Smooth muscle cell (in vitro differentiated cells): Measurements from ENCODE around the gene RC3H2. TPM values are rescaled to one million over a fixed set of nuclear protein-coding genes. Genes with fewer than 3 reads are reported as not detected.

ENCODE experiments used
- DNase-seq: peaks from one replicate; lab custom pipeline; 2025; ENCODE audit not compliant: unreplicated experiment; lab: John Stamatoyannopoulos, UW
- H2AFZ ChIP-seq: fragments of 200-600 bp; sonication (generic); 2 replicates; pipeline ENCODE4 v1.6.0; 2016; ENCODE audit warnings: antibody characterized with exemption, low read depth, mild to moderate bottlenecking
- H3F3A ChIP-seq: fragments of 200-600 bp; sonication (generic); 2 replicates; pipeline ENCODE4 v1.6.0; 2017; ENCODE audit warnings: antibody characterized with exemption, low read depth
- H3K27ac ChIP-seq: fragments of 200-600 bp; sonication (generic); 2 replicates; pipeline ENCODE4 v1.5.1; 2016; ENCODE audit warnings: low read depth, mild to moderate bottlenecking
- H3K27me3 ChIP-seq: fragments of 200-600 bp; sonication (generic); 2 replicates; pipeline ENCODE4 v1.6.1; 2016; ENCODE audit warnings: low read depth, mild to moderate bottlenecking
- H3K36me3 ChIP-seq: fragments of 200-600 bp; sonication (generic); 2 replicates; pipeline ENCODE4 v1.5.1; 2016; ENCODE audit warnings: low read depth
- H3K4me1 ChIP-seq: fragments of 200-600 bp; sonication (generic); 2 replicates; pipeline ENCODE4 v1.5.1; 2016; ENCODE audit warnings: low read depth
- H3K4me2 ChIP-seq: fragments of 200-600 bp; sonication (generic); 2 replicates; pipeline ENCODE4 v1.6.0; 2016; ENCODE audit warnings: mild to moderate bottlenecking
- H3K4me3 ChIP-seq: fragments of 200-600 bp; sonication (generic); 2 replicates; pipeline ENCODE4 v1.5.1; 2016; ENCODE audit warnings: mild to moderate bottlenecking
- H3K79me2 ChIP-seq: fragments of 200-600 bp; sonication (generic); 2 replicates; pipeline ENCODE4 v1.6.0; 2016; ENCODE audit warnings: low read depth, mild to moderate bottlenecking
- H3K9ac ChIP-seq: fragments of 200-600 bp; sonication (generic); 2 replicates; pipeline ENCODE4 v1.6.0; 2016; ENCODE audit warnings: low read depth
- H3K9me3 ChIP-seq: fragments of 200-600 bp; sonication (generic); replicated peaks from 2 replicates; pipeline ENCODE4 v1.5.1; 2016; ENCODE audit warnings: low read depth
- H4K20me1 ChIP-seq: fragments of 200-600 bp; sonication (generic); 2 replicates; pipeline ENCODE4 v1.6.0; 2016; ENCODE audit warnings: low read depth
- CTCF ChIP-seq: fragments of 200-600 bp; sonication (generic); IDR thresholded peaks from 2 replicates; pipeline ENCODE4 v1.5.1; 2017; ENCODE audit warnings: borderline replicate concordance, mild to moderate bottlenecking, antibody characterized with exemption; ENCODE audit not compliant: insufficient read depth, poor library complexity, severe bottlenecking
- WGBS: methylation state at CpG from one replicate; pipeline ENCODE4 v1.1.7; 2016; ENCODE audit warnings: low lambda C conversion rate; 5-methylcytosine and 5-hydroxymethylcytosine counted together
- polyA plus RNA-seq: library from polyadenylated mRNA; unstranded; fragments of >200 nt; fragmentation: Nextera tagmentation; extraction: Ambion mirVana; gene quantifications from 2 replicates; pipeline ENCODE4 v1.2.1, GENCODE V29; 2016
- total RNA-seq: library from RNA; depleted of rRNA; stranded (reverse); fragments of >200 nt; gene quantifications from 2 replicates; pipeline ENCODE4 v1.2.3, GENCODE V29; 2014

RC3H2 gene
- total and polyA plus RNA-seq, 2 experiments from 2014 or later: 15.3 to 44.7 TPM

- no peak overlapping the region for H3K9ac ChIP-seq
- H3K36me3 ChIP-seq: no peaks in the 10 kb centered on the region
- no peak overlapping the region for H3K4me3 ChIP-seq
- no peak overlapping the region for H3K27ac ChIP-seq
- H3K27me3 ChIP-seq: no peaks in the 10 kb centered on the region
- no peak overlapping the region for H3K4me2 ChIP-seq
- no peak for TF ChIP-seq CTCF
- H3K4me1 ChIP-seq: peaks cover 13% of the 10 kb centered on the region
- WGBS: 88% methylated on average over 1 of the region's 1 CpG
- peaks cover 99% of the 10 kb centered on the region for H4K20me1 ChIP-seq
- no peaks in the 10 kb centered on the region for H3K9me3 ChIP-seq
- peaks cover 100% of the 10 kb centered on the region for H3K79me2 ChIP-seq
- no peaks in the 10 kb centered on the region for H3F3A ChIP-seq
- no peak for DNase-seq
- no peak overlapping the region for H2AFZ ChIP-seq
Measured at GRCh38 chr9:122946461-122947005, 41.4 kb upstream of the RC3H2 start.

- TF ChIP-seq CTCF: no peak
Measured at GRCh38 chr9:122944960-122945888, 40.1 kb upstream of the RC3H2 start.

GRCh38 chr9:122941582-122942234 is 36.5 kb upstream of the RC3H2 start:
- Histone ChIP-seq H3K4me3 (peak overlapping the region; percentile 94), H3K79me2 (peaks cover 78% of the 10 kb centered on the region), H2AFZ (peak overlapping the region; percentile 90), H3K27ac (peak overlapping the region; percentile 93), H3K27me3 (no peaks in the 10 kb centered on the region), H3K36me3 (no peaks in the 10 kb centered on the region), H3K4me2 (peak overlapping the region; percentile 97), H4K20me1 (peaks cover 54% of the 10 kb centered on the region), H3K9ac (peak overlapping the region; percentile 96), H3K9me3 (no peaks in the 10 kb centered on the region), H3K4me1 (peaks cover 9% of the 10 kb centered on the region), H3F3A (peaks cover 13% of the 10 kb centered on the region)
- 13% methylated on average over 17 of the region's 17 CpGs for WGBS
- no peak for TF ChIP-seq CTCF
- DNase-seq: no peak

More at GRCh38 chr9:122944960-122945888, 40.1 kb upstream of the RC3H2 start:
- Histone ChIP-seq H3K79me2 (peaks cover 93% of the 10 kb centered on the region), H3K4me2 (no peak overlapping the region), H3K4me3 (no peak overlapping the region), H3K9me3 (no peaks in the 10 kb centered on the region), H3K27ac (no peak overlapping the region), H3K4me1 (peaks cover 14% of the 10 kb centered on the region), H2AFZ (no peak overlapping the region), H3F3A (peaks cover 3% of the 10 kb centered on the region), H3K36me3 (no peaks in the 10 kb centered on the region), H3K27me3 (no peaks in the 10 kb centered on the region), H4K20me1 (peaks cover 89% of the 10 kb centered on the region), H3K9ac (no peak overlapping the region)
- 76% methylated on average over 4 of the region's 4 CpGs for WGBS
- no peak for DNase-seq
